Caco-2 (cell line): ENCODE results near the gene RPS18. TPM values are rescaled to one million over a fixed set of nuclear protein-coding genes. Genes with fewer than 3 reads are reported as not detected.

Experiments used
- BruUV-seq: library from RNA; stranded (reverse); fragments of 400-500 nt; replicated peaks from 2 replicates; lab custom pipeline; 2021; lab: Mats Ljungman, UMichigan
- CTCF ChIA-PET: fragments of 300-600 bp; sonication (Branson Sonifier 250); formaldehyde crosslinking; loops from one replicate; lab custom pipeline; 2022; ENCODE audit warnings: antibody characterized with exemption; lab: Charles Lee
- POLR2A ChIA-PET: fragments of 300-600 bp; sonication (Branson Sonifier 250); formaldehyde crosslinking; loops from one replicate; lab custom pipeline; 2022; ENCODE audit warnings: antibody characterized with exemption; lab: Charles Lee
- DNase-seq, 2 experiments: peaks; one replicate each; pipeline versions ENCODE4 v3.0.0 to v3.0.0-alpha.2; 2020 to 2022
- H3K27me3 ChIP-seq: replicated peaks from 2 replicates; pipeline ENCODE4 v1.6.0; 2011; ENCODE audit warnings: low read length; ENCODE audit not compliant: control insufficient read depth, insufficient read depth
- H3K36me3 ChIP-seq: 2 replicates; pipeline ENCODE4 v1.5.1; 2011; ENCODE audit warnings: low read length; ENCODE audit not compliant: control insufficient read depth, insufficient read depth
- H3K4me1 ChIP-seq: fragments of 250-450 bp; sonication (Bioruptor Pico); 2 replicates; pipeline ENCODE4 v1.5.1; 2020; ENCODE audit warnings: mild to moderate bottlenecking
- H3K4me3 ChIP-seq: 2 replicates; pipeline ENCODE4 v1.5.1; 2011; ENCODE audit warnings: low read depth, mild to moderate bottlenecking, control low read depth, low read length
- H3K9me3 ChIP-seq: fragments of 250-450 bp; sonication (Bioruptor Pico); 2 replicates; pipeline ENCODE4 v1.5.1; 2020; ENCODE audit warnings: mild to moderate bottlenecking, moderate library complexity
- H3K27ac Mint-ChIP-seq: one replicate; pipeline ENCODE4 v1.8.0; 2022; ENCODE audit warnings: mixed read lengths; ENCODE audit not compliant: unreplicated experiment
- H3K27me3 Mint-ChIP-seq: one replicate; pipeline ENCODE4 v1.8.0; 2022; ENCODE audit warnings: mixed read lengths; ENCODE audit not compliant: insufficient read depth, unreplicated experiment
- H3K36me3 Mint-ChIP-seq: one replicate; pipeline ENCODE4 v1.8.0; 2022; ENCODE audit warnings: mild to moderate bottlenecking, mixed read lengths; ENCODE audit not compliant: insufficient read depth, unreplicated experiment
- H3K4me1 Mint-ChIP-seq: one replicate; pipeline ENCODE4 v1.8.0; 2022; ENCODE audit warnings: low read depth, mixed read lengths; ENCODE audit not compliant: unreplicated experiment
- H3K4me3 Mint-ChIP-seq: one replicate; pipeline ENCODE4 v1.8.0; 2022; ENCODE audit warnings: mild to moderate bottlenecking, moderate library complexity, mixed read lengths; ENCODE audit not compliant: unreplicated experiment
- H3K9me3 Mint-ChIP-seq: one replicate; pipeline ENCODE4 v1.8.0; 2022; ENCODE audit warnings: mixed read lengths; ENCODE audit not compliant: unreplicated experiment
- intact Hi-C: fragments of 100-400 bp; cut with micrococcal nuclease; formaldehyde crosslinking; loops from one replicate; pipeline ENCODE4 v1.10.0; 2022; ENCODE audit not compliant: unreplicated experiment
- total RNA-seq: library from RNA; stranded (reverse); gene quantifications from 2 replicates; pipeline ENCODE4 v1.2.3, GENCODE V29; 2022
- TF ChIP-seq, protein P1 (sequence below), 2 experiments: fragments of 200-600 bp in 1 of 2; IDR thresholded peaks; 1 replicate in 1 of 2; 2 replicates in 1 of 2; pipeline versions ENCODE4 v1.5.1 to v1.8.0; 2011 to 2022; ENCODE audit warnings: antibody characterized with exemption in 1 of 2, control low read depth in 1 of 2, inconsistent platforms in 1 of 2, low read depth in 1 of 2, low read length in 1 of 2, mild to moderate bottlenecking in 1 of 2, moderate library complexity in 1 of 2; ENCODE audit not compliant: insufficient read depth in 1 of 2, severe bottlenecking in 1 of 2, unreplicated experiment in 1 of 2

Gene RPS18
- total RNA-seq, 1 experiment from 2014 or later = 2,340 TPM

DNA sequence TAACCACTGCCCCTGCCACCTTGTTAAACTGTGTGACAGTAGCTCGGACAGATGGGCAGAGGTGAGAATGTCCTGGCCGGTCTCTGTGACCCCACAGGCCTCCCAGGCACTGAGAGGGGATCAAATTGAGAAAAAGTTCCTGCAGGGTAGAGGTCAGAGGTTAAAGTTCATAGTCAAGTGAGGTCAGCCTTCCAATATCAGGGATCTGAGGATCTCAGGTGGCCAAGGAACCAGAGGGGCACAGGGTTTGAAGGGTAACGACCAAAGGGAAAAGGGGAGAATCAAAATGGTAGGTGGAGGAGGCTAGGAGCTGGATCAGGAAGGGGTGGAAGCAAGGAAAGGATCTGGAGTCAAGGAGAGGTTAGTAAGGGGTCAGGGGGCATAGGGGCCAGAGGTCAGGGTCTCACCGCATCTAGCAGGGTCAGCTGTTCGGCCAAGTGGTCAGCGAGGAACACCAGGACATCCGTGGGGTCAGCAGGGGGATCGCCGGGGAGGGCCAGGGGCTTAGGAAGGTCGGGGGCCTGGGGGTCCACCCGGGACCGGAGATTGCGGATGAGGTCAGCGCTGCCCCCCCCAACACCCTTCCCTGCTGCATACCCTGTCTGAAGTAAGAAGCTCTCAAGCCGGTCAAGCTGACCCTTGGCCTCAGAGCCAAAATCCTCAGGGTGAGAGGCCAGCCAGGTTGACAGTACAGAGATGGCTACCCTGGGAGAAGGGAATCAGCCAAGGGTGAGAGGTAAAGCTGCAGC, 23.9 kb downstream of the RPS18 start:
- peaks cover 19% of the 10 kb centered on the region for H3K4me1 Mint-ChIP-seq
- intact Hi-C loops = loop anchor here (5.0 kb wide), 1 partner anchor 132 kb away; no protein-coding TSS in a partner anchor
- no peaks in the 10 kb centered on the region for H3K9me3 Mint-ChIP-seq
- POLR2A ChIA-PET = no interaction called here
- Histone ChIP-seq H3K4me3 (no peak overlapping the region), H3K9me3 (no peaks in the 10 kb centered on the region), H3K36me3 (peaks cover 2% of the 10 kb centered on the region), H3K27me3 (no peaks in the 10 kb centered on the region), H3K4me1 (peaks cover 13% of the 10 kb centered on the region)
- no peaks in the 10 kb centered on the region for H3K27me3 Mint-ChIP-seq
- H3K4me3 Mint-ChIP-seq = peak overlapping the region; percentile 95
- TF ChIP-seq, protein P1, sequence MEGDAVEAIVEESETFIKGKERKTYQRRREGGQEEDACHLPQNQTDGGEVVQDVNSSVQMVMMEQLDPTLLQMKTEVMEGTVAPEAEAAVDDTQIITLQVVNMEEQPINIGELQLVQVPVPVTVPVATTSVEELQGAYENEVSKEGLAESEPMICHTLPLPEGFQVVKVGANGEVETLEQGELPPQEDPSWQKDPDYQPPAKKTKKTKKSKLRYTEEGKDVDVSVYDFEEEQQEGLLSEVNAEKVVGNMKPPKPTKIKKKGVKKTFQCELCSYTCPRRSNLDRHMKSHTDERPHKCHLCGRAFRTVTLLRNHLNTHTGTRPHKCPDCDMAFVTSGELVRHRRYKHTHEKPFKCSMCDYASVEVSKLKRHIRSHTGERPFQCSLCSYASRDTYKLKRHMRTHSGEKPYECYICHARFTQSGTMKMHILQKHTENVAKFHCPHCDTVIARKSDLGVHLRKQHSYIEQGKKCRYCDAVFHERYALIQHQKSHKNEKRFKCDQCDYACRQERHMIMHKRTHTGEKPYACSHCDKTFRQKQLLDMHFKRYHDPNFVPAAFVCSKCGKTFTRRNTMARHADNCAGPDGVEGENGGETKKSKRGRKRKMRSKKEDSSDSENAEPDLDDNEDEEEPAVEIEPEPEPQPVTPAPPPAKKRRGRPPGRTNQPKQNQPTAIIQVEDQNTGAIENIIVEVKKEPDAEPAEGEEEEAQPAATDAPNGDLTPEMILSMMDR (IDR thresholded peaks at IDR 0.05; ENCODE audit: insufficient read depth in 1 of 2, low read depth in 1 of 2, low read length in 1 of 2, severe bottlenecking in 1 of 2, unreplicated experiment in 1 of 2) = no peak
- peaks cover 67% of the 10 kb centered on the region for H3K36me3 Mint-ChIP-seq
- no peak for DNase-seq
- no peak overlapping the region for H3K27ac Mint-ChIP-seq
- CTCF ChIA-PET = no interaction called here
- no TSS peak for BruUV-seq

DNA sequence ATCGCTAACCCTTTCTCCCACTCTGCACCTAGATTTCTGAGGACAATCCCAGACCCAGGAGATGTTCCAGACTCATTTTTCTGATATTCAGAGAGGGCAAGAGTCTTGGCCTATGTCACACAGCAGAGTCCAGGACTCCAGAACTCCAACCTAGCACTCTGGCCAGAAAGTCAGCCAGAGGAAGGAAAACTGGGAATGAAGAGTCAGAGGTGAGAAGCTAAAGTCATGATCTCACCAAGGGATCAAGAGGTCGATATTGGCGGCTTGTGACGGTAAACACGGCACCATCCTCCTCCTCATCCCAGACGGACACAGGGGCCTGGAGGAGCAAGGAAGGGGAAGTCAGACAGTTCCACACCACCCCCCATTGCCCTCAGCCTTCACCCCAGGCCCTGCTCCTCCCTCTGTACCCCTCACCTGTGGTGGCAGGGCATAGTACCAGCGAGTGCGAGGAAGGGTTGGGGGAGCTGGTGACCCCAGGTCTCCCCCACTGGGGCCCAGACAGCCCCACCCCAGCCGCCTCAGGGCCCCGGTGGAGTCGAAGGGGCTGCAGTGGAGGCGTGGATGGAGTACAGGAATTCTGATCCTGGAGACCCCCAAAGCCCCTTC, 25.0 kb downstream of the RPS18 start:
- no peaks in the 10 kb centered on the region for H3K9me3 ChIP-seq
- intact Hi-C loops = loop anchor here (1.0 to 5.0 kb wide), 2 partner anchors 8 to 130 kb away; partner anchors contain the start of genes PFDN6 and WDR46
- Mint-ChIP-seq H3K27ac (peak overlapping the region; percentile 98), H3K4me3 (peak overlapping the region; percentile 95), H3K4me1 (peaks cover 13% of the 10 kb centered on the region), H3K27me3 (no peaks in the 10 kb centered on the region), H3K36me3 (peaks cover 65% of the 10 kb centered on the region), H3K9me3 (no peaks in the 10 kb centered on the region)
- peaks cover 13% of the 10 kb centered on the region for H3K4me1 ChIP-seq
- TSS peak; percentile 42 for BruUV-seq
- DNase-seq = no peak
- ChIA-PET POLR2A (interaction anchor here (0.5 to 1.6 kb wide), 4 partner anchors 15 to 77 kb away, joined by 3 to 9 read pairs (median 7); partner anchors contain the start of genes RPS18 and VPS52), CTCF (interaction anchor here (1.3 to 1.4 kb wide), 2 partner anchors 18 to 129 kb away, joined by 3 to 7 read pairs; no protein-coding TSS in a partner anchor)
- TF ChIP-seq, protein P1 (IDR thresholded peaks at IDR 0.05; ENCODE audit: insufficient read depth in 1 of 2, low read depth in 1 of 2, low read length in 1 of 2, severe bottlenecking in 1 of 2, unreplicated experiment in 1 of 2) = no peak
- peak overlapping the region; percentile 90 for H3K4me3 ChIP-seq
- H3K27me3 ChIP-seq = no peaks in the 10 kb centered on the region
- peaks cover 2% of the 10 kb centered on the region for H3K36me3 ChIP-seq

DNA sequence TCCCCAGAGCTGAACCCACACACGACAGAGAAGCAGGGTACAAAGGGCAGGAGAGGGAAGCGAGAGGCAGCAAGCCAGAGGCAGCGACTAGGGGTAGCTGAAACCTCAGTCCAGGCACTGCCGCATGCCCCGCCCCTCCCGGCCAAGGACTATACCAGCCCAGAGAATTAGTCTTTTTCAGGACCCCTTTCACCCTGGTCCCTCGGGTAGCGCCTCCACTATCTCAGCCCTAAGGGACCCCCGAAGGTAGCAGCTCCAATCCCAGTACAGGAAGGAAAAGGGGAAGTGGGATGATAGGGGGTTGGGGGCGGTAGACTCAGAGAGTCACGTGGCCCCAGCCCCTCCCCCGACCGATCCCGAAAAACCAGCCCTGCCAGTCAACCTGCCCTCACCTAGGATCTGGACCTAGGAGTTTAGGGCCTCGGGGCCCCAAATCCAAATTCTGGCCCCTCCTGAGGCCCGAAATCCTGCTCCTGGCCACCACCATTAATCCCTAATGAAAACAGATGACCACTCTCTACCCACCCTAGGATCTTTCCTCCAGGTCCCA, 25.6 kb downstream of the RPS18 start:
- POLR2A ChIA-PET = interaction anchor here (0.5 to 1.6 kb wide), 7 partner anchors 8 to 76 kb away, joined by 3 to 9 read pairs (median 5); partner anchors contain the start of genes RPS18, VPS52 and ZBTB22
- peak; percentile 84 to 88 for DNase-seq
- H3K4me3 ChIP-seq = peak overlapping the region; percentile 90
- no TSS peak for BruUV-seq
- Mint-ChIP-seq H3K4me3 (peak overlapping the region; percentile 95), H3K27ac (peak overlapping the region; percentile 98), H3K9me3 (no peaks in the 10 kb centered on the region), H3K36me3 (peaks cover 60% of the 10 kb centered on the region), H3K27me3 (no peaks in the 10 kb centered on the region), H3K4me1 (peaks cover 13% of the 10 kb centered on the region)
- intact Hi-C loops = loop anchor here (1.0 to 5.0 kb wide), 2 partner anchors 8 to 130 kb away; partner anchors contain the start of genes PFDN6 and WDR46
- H3K36me3 ChIP-seq = no peaks in the 10 kb centered on the region; the same call in none of the 2 replicates
- H3K4me1 ChIP-seq = peaks cover 13% of the 10 kb centered on the region
- H3K9me3 ChIP-seq = no peaks in the 10 kb centered on the region
- H3K27me3 ChIP-seq = no peaks in the 10 kb centered on the region
- CTCF ChIA-PET = interaction anchor here (1.3 to 1.4 kb wide), 2 partner anchors 18 to 128 kb away, joined by 3 to 7 read pairs; no protein-coding TSS in a partner anchor
- TF ChIP-seq, protein P1 (IDR thresholded peaks at IDR 0.05; ENCODE audit: insufficient read depth in 1 of 2, low read depth in 1 of 2, low read length in 1 of 2, severe bottlenecking in 1 of 2, unreplicated experiment in 1 of 2) = no peak
